OCI-LY3 (cell line): Measurements from ENCODE around the gene UNKL.

Experiments
- EZH2phosphoT487 ChIP-seq: fragments of 200-600 bp; shearing (Covaris generic); IDR thresholded peaks from 2 replicates; pipeline ENCODE4 v1.6.1; 2018; ENCODE audit warnings: antibody characterized with exemption, mixed run types, low read depth
- TF ChIP-seq, protein P1 (sequence below): fragments of 200-600, 300-600 bp; sonication (generic); IDR thresholded peaks from 2 replicates; pipeline ENCODE4 v1.5.1; 2014; ENCODE audit warnings: antibody characterized with exemption, low read length, low read depth

DNA sequence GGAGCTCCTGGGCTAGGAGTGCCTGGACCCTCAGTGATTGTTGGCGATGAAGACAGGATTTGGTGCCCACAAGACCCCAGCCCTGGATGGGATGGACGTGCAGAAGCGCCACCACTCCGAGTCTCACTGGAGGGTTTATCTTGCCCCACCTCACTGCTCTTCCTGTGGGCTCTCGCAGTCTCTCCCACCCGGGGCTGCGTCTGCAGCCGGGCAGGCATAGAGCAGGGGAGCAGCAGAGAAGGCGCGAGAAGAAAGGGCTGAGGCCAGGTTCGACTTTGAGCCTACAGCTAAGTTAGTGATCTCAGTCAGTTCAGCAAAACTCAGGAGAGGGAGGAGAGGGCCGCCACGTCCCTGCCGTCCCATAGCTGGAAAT lies 98.5 kb downstream of the UNKL start:
- TF ChIP-seq, protein P1, sequence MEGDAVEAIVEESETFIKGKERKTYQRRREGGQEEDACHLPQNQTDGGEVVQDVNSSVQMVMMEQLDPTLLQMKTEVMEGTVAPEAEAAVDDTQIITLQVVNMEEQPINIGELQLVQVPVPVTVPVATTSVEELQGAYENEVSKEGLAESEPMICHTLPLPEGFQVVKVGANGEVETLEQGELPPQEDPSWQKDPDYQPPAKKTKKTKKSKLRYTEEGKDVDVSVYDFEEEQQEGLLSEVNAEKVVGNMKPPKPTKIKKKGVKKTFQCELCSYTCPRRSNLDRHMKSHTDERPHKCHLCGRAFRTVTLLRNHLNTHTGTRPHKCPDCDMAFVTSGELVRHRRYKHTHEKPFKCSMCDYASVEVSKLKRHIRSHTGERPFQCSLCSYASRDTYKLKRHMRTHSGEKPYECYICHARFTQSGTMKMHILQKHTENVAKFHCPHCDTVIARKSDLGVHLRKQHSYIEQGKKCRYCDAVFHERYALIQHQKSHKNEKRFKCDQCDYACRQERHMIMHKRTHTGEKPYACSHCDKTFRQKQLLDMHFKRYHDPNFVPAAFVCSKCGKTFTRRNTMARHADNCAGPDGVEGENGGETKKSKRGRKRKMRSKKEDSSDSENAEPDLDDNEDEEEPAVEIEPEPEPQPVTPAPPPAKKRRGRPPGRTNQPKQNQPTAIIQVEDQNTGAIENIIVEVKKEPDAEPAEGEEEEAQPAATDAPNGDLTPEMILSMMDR, result no peak
- TF ChIP-seq EZH2phosphoT487, result no peak
